HG02970 (cell line): ENCODE results near the gene SPIB.
"Not testable (repeated sequence)": the region's sequence is repeated elsewhere in the genome, so short reads cannot be mapped to it uniquely, and the experiment has no call there.

Experiments
- ATAC-seq: cut with Tn5 transposase; IDR thresholded peaks from one replicate; pipeline ENCODE4 v1.9.1; 2021; ENCODE audit warnings: mild to moderate bottlenecking, moderate library complexity, moderate number of reproducible peaks; ENCODE audit not compliant: unreplicated experiment, low FRiP score

Gene SPIB

DNA sequence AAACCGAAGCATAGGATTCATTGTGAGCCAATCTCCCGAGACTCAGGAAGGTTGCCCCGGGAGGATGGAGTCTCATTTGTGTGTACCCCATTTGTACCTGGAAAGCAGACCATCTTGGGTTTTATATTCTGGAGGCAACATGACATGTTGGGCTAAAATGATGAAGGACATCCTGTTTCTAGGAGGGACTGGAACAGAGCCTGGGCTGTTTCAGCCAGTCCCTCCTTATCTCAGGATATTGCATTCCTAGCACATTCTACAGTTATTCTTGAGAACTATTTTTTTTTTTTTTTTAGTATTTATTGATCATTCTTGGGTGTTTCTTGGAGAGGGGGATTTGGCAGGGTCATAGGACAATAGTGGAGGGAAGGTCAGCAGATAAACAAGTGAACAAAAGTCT lies 28.4 kb upstream of the SPIB start:
- ATAC-seq, result not testable (repeated sequence)

DNA sequence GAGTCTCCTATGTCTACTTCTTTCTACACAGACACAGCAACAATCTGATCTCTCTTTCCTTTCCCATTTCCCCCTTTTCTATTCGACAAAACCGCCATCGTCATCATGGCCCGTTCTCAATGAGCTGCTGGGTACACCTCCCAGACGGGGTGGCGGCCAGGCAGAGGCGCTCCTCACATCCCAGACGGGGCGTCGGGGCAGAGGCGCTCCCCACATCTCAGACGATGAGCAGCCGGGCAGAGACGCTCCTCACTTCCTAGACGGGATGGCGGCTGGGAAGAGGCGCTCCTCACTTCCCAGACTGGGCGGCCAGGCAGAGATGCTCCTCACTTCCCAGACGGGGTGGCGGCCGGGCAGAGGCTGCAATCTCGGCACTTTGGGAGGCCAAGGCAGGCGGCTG lies 27.8 kb upstream of the SPIB start:
- not testable (repeated sequence) for ATAC-seq

- ATAC-seq, result no peak
These were observed 26.0 kb upstream of the SPIB start for GRCh38 chr19:50392759-50393158.

DNA sequence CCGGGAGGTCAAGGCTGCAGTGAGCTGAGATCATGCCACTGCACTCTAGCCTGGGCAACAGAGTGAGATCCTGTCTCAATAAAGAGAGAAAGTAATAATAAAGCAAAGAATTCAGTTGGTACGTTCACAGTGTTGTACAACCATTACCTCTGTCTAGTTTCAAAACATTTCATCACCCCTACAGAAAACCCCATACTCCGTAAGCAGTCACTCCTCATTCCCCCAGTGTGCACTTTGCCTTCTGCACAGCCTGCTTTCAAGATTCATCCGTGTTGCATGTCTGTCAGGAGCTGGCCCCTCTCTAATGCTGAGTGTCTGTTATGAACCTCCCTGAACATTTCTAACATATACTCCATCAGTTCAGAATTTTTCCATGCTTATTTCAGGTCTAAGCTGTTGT lies 25.1 kb upstream of the SPIB start:
- no peak for ATAC-seq

- ATAC-seq, result no peak
These were observed 24.7 kb upstream of the SPIB start for GRCh38 chr19:50394017-50394416.

DNA sequence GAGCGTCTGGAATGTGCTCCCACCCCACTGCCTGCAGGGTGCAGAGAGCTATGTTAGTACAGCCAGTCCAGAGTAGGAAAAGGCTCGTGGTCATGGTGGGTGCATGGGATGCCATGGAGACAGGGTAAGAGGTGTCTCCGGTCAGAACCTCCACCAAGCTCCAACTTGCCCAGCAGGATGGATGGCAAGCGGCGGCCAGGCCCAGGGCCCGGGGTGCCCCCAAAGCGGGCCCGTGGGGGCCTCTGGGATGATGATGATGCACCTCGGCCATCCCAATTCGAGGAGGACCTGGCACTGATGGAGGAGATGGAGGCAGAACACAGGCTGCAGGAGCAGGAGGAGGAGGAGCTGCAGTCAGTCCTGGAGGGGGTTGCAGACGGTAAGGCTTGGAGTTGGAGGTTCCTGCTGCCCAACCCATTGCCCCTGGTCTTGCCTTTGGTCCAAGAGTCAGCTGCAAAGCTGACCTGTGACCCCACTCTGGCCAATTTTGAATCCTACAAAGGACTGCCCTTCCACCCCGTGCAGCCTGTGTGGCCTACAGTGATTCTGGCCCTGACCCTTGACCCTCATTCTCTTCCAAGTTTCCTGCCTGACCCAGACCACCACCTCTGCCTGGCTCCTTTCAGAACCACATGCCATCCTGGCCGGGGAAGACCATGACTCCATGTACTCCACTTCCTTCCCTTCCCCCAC lies 19.9 kb upstream of the SPIB start:
- no peak for ATAC-seq

DNA sequence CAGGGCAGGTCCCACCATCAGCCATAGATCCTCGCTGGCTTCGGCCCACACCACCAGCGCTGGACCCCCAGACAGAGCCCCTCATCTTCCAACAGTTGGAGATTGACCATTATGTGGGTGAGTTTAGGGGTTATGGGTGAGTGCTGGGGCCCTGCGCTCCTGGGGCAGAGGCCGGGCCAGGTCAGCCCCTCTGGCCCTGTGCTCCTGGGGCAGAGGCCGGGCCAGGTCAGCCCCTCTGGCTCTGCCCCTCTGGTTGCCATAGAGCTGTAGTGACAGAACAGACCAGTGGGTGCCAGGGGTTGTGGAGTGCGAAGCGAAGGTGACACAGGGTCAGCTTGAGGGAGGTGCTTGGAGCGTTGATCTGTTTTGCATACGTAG lies 19.4 kb upstream of the SPIB start:
- ATAC-seq, result no peak

- ATAC-seq, result no peak
These were observed 16.9 kb upstream of the SPIB start for GRCh38 chr19:50401605-50402450.

DNA sequence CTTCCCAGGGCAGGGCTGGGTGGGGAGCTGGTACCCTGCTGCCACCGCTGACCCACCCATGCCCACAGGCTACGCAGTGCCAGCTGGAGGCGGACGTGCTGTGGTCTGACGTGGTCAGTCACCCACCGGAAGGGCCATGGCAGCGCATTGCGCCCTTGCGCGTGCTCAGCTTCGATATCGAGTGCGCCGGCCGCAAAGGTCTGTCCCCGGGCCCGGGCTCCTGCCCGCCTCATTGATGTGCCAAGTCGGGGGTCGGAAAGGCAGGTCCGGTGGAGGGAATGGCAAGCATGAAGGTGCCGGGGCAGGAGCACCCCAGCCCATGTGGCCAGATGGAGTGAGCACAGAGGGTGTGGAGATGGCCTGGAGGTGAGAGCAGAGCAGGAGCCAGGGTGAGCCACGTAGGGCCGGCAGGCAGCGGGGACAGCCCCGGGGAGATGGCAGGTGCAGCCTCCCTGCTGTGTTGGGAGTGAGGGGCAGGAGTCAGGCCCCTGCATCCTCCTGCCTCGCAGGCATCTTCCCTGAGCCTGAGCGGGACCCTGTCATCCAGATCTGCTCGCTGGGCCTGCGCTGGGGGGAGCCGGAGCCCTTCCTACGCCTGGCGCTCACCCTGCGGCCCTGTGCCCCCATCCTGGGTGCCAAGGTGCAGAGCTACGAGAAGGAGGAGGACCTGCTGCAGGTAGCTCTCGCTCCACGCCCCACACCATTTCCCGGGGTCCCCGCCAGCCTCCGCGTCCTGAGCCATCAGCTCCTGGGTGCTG lies 16.0 kb upstream of the SPIB start:
- ATAC-seq, result no peak

GRCh38 chr19:50406156-50406820 lies 12.4 kb upstream of the SPIB start:
- ATAC-seq, result no peak

- no peak for ATAC-seq
These were observed 11.9 kb upstream of the SPIB start for GRCh38 chr19:50406829-50407228.

GRCh38 chr19:50409347-50409746 lies 9.4 kb upstream of the SPIB start:
- ATAC-seq, result no peak

DNA sequence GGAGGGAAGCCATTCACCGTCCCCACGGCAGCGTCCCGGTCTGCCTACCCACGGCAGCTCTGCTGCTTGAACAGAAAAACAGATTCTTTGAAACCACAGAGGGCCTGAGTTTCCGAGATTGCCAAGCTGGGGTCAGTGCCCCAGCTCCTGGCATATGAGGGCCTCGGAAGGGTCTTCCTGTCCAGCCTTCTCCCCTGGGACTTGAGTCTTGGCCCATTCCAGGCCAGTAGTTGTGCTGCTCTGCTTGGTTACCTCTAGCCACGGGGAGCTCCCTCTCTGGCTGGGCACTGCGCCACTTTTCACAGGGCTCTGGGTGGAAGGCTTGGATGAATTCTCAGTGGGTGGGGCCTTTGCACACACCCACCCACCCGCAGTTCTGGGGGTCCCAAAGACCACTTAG lies 8.6 kb upstream of the SPIB start:
- no peak for ATAC-seq

DNA sequence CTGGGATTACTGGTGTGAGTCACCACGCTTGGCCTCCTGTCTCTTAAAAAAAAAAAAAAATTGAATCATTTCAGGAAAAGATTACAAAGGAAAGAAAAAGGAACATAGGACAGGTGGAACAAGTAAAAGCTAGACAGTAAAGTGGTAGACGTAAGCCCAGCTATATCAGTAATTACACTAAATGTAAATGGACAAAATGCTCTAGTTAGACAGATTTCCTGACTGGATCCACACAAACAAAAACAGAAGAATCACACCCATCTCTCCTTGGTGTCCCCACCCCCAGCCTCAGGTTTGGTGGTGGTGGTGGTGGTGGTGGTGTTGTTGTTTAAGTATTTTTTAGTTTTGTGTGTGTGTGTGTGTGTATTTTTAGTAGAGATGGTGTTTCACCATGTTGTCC lies 6.3 kb upstream of the SPIB start:
- ATAC-seq, result no peak

GRCh38 chr19:50413096-50413495 lies 5.6 kb upstream of the SPIB start:
- no peak for ATAC-seq

- no peak for ATAC-seq
These were observed 5.2 kb upstream of the SPIB start for GRCh38 chr19:50413531-50413930.

DNA sequence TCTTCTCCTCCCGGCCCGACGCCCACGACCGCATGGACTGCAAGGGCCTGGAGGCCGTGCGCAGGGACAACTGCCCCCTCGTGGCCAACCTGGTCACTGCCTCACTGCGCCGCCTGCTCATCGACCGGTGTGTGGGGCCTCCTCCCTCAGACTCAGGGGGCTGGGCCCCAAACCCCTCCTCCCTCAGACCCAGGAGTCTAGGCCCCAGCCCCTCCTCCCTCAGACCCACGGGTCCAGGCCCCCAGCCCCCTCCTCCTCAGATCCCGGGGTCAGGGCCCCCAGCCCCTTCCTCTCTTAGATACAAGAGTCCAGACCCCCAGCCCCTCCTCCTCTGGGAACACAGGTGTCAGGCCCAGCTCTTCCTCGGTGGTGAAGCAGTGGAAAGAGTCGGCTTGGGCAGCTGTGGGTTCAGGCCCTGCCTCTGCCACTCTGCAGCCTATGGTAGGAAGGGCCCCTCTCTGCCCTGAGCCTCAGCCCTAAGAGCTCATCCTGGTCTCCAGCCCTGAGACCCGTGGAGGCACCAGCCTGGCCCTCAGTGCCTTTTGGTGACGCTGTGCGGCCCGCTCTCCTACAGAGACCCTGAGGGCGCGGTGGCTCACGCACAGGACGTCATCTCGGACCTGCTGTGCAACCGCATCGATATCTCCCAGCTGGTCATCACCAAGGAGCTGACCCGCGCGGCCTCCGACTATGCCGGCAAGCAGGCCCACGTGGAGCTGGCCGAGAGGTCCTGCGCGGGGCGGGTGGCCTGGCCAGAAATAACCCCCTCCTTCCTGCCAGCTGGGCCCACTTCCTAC lies 3.7 kb upstream of the SPIB start:
- ATAC-seq, result peak; percentile 9

- peak; percentile 42 for ATAC-seq
These were observed 3.1 kb upstream of the SPIB start for GRCh38 chr19:50415661-50416033.

DNA sequence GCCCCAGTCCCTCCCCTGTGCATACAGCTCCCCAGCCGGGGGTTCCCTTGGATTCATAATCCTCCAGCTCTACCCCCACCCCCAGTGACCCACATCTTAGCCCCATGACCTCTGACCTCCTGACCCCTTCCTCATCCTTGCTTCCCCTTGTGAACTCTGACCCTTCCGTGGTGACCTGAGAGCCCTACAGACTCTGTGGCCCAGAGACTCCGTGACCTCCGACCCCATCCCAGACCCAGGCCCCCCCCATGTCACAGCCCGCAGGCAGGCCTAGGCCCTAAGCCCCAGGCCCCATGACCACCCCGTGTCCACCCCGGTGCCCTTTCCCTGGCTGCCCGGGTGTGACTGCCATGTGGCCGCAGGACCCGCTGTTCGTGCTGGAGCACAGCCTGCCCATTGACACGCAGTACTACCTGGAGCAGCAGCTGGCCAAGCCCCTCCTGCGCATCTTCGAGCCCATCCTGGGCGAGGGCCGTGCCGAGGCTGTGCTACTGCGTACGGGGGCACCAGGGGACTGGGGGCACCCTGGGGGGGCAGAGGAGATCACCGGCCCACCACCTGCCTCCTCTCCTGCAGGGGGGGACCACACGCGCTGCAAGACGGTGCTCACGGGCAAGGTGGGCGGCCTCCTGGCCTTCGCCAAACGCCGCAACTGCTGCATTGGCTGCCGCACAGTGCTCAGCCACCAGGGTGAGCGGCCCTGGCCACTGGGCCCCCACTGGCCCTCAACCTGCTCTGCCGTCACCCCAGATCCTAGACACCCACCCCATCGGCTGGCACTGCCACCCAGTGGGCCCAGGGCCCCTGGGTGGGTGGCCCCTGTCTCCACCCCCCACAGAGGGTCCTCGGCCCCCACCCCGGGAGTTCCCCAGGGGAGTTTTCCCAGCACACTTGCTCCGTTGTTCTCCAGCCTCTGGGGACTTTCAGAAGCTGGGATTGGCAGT lies 2.4 kb upstream of the SPIB start:
- ATAC-seq, result no peak
